OCI-M2 (cell line): ENCODE measurements around the gene PDGFC.

Experiments used
- DNase-seq: peaks from one replicate; lab custom pipeline; 2025; ENCODE audit not compliant: unreplicated experiment; lab: John Stamatoyannopoulos, UW

The PDGFC gene

DNA sequence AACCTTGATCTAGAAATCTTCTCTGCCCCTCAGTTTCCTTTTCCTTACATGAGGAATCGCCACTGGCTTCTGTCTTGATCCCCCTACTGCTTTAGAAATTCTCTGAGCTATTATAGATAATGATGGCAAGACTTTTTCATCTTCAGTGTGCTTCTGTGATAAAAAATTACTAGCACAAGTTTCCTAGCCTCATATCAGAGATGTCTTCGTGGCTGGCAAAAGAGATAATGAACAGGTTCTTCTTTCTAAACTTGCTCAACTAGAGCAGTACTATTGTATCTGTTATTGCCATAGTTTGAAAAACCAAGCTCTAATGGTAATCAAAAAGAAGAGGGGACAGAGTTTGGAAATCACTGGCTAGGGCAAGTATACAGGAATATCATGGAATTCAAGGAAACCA, 4.1 kb upstream of the PDGFC start:
- no peak for DNase-seq

DNA sequence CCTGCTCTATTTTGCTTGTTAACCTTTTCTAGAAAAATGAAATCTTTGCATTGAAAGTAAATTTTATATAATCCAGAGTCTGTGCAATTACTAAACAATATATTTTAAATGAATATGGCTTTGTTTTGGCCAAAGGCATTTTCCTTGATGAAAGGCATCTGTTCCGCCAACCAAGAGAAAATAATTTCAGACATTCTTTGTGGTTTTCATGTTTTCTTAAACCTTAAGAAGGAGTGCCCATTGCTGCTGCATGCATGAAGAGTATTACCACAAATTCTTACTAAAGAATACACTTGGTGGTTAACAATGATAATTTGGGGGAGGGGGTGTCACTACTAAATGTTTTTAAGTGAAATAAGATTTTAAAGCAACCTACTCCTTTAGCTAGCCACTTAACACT, 2.7 kb upstream of the PDGFC start:
- DNase-seq = no peak

DNA sequence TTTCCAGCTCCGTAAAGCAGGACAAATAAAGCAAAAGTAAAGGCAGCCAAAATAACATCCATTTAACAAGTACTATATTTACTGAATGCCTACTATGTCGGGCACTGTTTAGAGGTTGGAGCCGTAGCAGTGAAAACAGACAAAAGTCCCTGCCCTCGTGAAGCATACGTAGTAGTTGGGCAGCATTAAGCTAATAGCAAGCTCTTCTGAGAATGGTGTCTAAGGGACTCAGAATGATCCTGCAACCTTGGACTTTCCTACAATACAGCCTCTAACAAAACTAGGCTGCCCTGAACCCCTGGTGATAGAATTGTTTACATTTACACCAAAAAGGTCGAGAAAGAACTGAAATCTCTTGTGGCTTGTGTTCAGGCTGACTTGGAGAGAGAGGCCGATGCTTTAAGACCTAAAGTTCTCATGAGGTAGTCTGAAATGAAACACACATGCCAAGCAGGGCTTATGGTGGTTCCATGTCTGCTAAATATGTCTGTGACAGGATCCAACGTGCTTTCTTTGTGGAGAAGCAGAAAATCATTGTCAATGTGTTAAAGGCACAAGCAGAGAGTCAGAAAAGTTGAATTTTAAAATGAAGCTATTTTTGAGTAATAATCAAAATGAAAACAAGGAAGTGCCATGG, 898 bp upstream of the PDGFC start:
- no peak for DNase-seq

DNA sequence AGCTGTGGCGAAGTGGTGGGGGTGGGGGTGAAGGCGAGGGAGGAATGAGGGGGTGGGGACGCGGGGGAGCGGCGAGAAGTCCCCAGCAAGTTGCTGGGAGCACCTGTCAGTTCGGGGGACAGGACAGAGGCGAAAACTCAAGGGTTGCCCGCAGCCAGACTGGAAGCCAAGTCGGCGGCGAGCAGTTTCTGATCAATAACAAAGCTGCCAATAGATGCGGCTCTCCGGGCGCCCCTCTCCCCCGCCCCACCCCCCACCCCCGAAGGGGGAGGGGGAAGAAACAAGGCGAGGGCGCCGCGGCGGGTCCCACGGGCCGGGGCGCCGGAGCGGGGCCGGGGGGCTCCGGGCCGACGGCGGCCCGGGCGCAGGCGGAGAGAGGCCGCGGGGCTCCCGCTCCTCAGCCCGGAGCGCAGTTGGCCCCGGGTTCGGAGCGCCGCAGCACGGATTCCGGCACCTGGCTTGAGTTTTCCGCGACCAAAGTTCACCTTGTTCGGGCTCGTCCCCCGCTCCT, 379 bp downstream of the PDGFC start:
- no peak for DNase-seq

DNA sequence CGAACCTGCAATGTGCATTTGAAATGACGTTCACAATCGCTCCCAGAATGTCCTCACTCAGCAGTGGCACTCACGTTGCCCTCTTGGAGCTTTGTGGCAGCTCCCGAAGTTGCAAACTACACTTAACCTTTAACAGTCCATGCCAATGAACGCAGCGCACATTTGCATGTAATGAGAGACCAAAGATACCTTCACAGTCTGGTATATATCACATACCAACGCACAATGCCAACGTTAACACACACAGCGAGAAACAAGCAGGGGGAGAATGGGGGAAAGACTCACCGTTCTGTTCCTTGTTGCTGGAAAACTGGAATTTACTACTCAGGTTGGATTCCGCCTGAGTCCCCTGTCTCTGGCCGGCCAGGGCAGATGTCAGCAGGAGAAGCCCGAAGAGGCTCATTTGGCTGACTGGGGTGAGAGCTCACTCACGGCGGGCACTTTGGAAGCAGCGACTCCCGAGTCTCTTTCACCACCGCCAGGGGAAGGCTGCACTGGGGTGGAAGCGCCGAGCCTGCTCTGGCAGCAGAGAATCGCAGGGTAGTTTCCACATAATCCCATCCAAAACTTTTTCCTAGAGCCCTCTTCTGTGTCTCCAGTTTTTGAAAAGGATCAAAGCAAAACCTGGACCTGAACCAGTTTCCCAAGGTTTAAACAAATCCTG, 966 bp downstream of the PDGFC start:
- no peak for DNase-seq

DNA sequence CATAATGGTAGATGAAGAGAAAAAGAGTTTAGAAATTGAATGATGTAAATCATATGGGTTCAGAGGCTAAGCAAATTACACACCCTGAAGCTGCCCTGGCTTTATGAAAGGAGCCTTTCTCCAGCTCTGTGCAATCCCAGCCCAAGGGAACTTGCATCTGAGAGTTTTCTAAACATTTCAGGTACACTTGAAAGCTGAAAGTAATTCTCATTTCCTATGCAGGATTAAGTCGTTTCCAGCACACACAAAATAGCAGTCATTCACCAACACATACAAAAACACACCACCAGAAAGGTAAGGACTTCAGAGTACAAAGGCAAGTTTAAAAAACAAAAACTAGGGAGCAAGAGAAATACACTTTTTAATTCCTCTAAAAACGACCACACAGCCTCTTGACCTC, 1.7 kb downstream of the PDGFC start:
- no peak for DNase-seq

DNA sequence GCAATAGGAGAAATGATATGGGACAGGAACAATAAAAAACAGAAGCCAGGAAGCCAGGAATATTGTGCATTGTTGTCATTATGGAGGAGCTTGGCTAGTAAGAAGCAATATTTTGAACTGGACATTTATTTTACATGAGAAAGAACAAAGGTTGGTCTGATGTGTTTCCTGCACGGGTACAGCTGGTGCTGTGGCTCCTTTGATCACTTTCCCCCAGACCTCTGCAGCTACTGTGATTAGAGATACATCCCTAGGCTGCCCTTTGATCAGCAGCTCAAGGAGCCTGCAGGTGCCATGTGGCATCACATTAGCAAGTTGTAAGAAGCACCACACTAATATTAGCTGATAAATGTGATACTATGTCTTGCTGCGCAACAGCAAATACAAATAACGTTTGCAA, 2.5 kb downstream of the PDGFC start:
- no peak for DNase-seq

DNA sequence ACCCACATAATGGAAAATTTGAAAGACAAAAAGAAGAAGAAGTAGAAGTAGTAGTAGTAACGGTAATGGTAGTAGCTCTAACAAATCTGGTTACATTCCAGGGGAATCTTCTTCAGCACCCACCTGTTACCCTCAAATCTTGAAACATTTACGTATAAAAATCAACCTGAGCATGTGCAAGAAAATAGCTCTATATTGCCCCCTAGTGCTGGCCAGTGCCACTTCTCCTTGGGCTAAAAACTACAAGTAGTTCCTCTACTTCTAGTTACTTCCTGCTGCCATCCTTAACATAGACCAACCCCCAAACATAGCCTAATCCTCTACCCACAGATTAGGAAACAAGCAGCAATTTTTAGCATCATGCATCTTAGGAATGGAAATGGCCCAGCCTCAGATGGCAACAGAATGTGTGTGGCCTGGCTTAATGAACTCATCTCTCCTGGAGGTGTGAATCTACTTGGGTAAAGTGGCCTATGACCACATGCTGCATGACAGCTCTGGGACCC, 3.1 kb downstream of the PDGFC start:
- DNase-seq = no peak

DNA sequence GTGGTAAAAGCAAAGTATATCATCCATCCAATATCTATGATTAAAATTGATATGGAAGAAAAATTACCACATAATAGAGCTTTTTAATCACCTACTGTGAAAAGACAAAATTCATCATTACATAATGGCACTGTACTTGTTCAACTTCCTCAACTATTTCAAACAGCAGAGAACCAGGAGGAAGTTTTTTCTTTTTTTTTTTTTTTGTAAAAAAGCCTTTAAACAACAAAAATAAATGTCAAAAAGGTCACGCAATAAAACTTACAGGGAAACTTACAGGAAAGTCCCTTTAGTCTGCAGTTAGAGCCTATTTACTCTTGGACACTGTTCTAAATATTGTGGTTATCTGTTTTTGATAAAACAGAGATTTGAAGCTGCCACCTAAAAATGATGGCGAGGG, 4.8 kb downstream of the PDGFC start:
- DNase-seq = no peak

DNA sequence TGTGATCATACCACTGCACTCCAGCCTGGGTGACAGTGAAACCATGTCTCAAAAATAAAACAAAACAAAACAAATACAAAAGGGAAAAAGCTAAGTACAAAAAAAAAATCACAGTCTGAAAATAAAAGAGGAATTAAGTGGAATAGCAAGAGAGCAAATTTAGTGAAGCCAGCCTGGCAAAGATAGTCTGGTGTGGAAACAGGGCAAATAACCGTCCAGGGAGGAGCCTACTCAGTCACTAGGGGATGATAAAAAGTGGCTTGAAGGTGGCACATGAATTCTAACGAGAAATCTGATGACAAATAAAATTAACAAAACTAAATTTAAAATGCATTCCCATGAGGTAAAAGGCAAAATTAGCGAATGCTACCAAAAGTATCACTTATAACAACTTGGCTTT, 8.2 kb downstream of the PDGFC start:
- no peak for DNase-seq

DNA sequence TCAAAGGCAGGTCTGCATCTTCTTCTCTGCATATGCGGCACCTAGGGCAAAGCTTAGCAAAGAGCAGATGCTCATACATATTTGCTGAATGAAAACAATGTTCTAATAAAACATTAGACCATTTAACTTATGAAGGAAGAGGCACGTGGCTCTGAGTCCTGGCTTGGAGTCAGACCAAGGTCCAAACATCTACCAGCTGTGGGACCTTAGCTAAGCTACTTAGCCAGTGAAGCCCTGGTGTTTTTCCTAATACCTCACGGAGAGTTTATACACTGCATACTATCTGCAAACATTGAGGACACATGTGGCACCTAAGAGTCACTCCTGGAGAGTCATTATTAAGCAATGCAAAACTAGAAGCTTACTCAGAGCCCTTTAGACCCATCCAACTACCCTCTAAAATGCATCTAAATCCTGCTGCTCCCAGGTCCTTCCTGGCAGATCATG, 9.0 kb downstream of the PDGFC start:
- no peak for DNase-seq

DNA sequence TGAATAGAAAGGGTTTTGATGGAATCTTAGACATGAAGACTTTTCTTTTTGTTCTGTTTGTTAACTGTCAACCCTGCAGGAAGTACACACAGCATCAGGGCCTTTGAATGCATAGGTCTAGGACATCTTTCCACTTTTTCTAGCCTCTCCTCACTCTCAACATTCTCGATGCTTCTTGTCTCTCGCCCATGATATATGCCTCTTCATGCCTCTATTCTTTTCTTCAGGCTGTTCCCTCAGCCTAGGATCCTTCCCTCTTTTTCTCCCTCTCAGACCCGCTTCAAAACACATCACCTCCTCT, 9.6 kb downstream of the PDGFC start:
- no peak for DNase-seq

DNA sequence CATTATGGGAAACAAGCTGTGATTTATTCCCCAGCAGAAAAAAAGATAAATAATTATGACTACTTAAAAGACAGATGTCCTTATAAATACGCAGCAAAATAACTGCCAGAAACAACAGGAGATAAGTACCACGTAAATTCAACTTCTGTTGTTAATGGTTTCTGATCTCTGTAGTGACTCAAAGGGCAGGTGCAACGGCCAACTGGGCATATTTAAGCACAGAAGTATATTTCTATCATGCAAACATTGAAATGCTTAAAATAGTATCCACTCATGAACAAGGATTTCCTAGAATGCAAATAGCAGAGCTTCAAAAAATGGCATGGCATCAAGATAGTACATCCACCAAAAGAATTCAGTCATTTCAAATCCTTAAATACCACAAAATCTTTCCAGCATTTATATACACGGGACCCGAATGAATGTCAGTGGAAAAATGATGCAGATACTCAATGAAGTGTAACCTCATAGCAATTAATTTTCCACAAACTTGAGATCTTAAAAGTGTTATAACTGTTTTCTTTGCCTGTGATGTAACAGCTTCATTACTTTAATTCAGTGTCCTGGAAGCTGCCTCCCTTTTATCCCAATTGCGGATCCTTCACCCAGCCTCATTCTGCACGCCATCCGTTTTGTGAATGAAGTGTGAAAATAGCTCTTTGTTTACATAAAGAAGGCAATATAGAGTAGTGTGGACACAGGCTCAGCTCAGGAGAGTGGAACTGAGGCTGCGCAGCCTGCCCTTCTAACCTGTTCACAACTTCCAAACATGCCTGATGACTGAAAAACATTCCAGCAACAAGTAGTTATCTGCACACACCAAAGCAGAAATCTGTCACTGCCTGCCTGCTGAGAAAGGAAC, 10.2 kb downstream of the PDGFC start:
- DNase-seq = no peak

DNA sequence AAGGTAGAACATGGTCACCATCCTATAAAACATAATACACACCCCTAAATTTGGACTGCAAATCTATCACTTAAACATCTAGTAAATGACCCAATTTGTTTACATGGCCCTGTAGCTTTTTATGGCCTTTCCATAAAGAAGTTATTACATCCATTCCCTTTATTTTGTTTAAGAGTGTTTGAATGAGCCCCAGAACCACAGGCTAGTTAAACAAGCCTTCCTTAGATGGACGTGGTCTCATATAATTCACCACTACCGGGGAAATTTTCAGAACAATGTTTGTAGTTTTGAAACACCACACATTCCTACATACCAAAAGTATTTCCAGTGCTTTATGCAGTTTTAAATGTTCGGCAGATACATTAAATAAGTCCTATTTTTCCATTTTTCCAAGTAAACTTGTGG, 12.3 kb downstream of the PDGFC start:
- DNase-seq = no peak

DNA sequence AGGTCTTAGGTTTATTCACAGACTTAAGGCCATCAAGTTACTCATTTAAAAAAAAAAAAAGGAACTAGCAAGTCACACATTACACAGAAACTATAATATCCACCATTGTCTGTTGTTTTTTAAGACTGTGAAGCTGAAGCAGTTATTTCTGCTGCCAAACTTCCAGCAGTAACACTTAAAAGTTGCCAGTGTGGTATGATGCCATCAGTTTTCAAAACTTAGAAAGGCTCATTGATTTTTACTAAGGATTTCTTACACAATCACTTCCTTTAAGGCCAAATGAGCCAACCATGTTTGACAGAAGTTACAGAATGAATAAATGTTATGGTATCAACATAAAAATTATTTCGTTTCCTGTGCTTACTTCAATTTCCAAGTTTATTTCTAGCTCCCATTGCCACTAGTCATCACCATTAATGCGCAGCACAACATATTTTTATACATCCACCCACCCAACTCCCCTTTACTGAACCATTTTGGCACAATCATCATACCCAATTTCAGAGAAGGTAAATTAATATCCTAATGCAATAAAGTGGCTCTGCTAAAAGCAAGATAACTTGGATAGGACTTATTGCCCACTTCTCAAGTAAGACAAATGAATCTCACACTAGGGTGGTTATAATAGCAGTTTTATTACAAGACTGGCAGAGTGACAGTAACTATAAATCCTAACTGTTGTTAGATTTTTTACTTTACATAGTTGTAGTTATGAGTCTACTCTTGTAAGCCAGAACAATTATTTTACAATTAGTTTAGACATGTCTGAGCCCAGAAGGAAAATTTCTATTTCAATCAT, 13.1 kb downstream of the PDGFC start:
- DNase-seq = no peak

DNA sequence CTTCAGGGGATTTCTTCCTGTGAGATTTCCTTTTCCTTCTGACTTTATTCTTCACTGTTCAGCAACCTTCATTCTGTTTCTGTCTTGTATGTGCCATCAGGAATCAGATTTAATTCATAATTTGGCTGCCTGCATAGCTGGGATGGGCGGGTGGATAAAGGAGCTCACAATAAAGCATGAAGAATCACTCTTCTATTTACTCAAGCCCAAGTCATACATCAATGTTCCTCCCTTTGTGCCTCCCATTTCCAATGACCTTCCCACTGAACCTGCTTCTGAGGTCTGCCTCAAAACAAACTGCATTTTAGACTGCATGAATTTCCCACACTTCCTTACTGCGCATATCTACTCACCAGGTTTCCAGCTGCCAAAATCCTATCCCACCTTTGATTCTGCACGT, 14.0 kb downstream of the PDGFC start:
- no peak for DNase-seq

DNA sequence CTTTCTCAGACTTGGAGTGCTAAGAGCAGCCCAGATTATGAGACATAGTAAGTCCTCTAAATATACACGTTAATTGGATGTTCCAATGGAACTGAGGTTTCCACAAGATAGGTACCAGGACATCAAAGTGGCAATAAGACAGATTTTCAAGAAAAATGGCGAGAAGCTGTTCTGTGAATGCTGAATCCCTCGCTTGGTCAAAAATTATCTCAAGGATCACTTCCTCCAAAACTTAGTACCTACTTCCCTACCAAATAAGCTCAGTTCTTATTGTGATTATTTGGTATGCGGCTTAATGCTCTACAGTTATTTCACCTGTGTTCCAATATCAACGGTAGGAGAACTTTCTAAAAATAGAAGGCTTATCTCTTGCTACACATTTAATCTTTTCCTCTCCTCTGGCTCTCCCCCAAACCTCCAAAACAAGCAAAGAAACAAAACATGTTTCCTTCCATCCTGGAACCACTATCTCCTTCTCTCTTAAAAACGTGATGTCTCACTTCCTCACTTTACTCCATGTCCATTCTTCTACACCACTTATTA, 14.7 kb downstream of the PDGFC start:
- DNase-seq = no peak

DNA sequence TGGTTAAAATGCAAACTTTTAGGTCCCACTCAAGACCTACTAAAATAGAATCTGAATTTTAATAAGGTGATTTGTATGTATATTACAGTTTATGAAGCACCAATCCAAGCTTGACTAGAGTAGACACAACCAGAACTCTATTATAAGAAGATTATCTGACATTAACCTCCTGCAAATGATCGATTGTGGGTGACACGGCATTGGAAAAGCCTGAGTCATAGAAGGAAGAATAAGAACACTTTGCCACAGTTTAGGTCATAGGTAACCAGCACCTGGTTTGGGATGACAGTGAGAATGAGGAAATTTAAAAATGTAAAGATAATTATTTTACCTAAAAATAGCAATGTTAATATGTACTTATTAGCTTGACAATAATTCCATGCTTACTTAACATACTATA, 15.2 kb downstream of the PDGFC start:
- no peak for DNase-seq

DNA sequence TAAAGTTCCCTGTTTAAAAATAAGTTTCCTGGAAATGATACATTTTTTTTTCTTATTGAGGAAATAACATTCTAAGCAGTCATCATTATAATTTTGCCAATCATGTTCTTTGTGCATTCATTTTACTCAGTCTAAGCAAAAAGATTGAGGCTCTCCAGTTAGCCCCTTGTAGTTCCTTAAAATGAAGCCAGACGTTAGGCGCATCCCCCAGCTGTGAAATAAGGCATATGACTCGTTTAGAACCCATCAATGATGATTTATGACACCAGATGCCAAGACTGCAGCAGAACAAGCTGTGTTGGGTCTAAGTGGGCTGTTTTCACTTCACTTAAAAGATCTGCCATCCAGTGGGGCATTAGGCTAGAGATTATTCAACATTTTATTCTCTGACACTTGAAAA, 17.0 kb downstream of the PDGFC start:
- no peak for DNase-seq

DNA sequence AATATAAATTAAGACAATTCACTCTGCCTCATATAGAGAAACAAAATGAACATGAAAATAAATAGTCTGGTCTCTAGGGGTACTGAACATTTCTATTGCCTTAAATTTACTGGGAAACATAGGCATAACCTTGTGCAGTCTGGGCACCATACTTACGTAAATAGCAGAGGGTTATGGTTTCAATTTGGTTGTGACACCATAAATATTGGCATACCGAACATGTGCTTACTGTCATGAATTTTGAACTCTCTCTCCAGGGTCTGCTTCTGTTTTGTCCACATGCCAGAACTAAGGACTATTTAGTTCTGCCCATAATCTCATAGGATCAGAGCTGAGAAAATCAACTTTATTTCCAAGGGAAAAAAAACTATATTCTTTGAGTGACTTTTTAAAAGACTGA, 17.6 kb downstream of the PDGFC start:
- DNase-seq = no peak

DNA sequence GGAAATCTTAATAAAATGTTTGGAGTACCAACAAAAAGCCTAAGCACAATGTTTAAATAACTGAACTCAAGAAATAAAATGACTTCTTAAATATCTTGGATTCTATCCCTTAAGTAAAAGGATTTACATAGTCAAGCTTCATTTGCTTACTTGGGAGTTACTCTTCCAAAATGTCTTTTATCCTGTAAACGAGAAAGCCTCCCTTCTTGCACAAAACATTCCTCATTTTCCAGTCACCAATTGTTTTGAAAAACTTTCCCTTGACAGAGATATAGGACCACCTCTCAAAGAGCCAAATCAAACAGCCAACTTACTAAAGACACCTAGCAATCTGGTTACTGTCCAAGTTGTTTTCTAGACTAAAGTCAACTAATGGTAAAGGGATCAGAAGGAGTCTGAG, 18.6 kb downstream of the PDGFC start:
- DNase-seq = no peak
